ENCODE data around the gene VOPP1. TPM values are rescaled to one million over a fixed set of nuclear protein-coding genes. Genes with fewer than 3 reads are reported as not detected.

The VOPP1 gene
- total and polyA plus RNA-seq, 10 of the 15 experiments (the other 5 are each of a cell fraction or from before 2014, with no cell fraction given) = 32.8 to 206 (median 129) TPM

DNA sequence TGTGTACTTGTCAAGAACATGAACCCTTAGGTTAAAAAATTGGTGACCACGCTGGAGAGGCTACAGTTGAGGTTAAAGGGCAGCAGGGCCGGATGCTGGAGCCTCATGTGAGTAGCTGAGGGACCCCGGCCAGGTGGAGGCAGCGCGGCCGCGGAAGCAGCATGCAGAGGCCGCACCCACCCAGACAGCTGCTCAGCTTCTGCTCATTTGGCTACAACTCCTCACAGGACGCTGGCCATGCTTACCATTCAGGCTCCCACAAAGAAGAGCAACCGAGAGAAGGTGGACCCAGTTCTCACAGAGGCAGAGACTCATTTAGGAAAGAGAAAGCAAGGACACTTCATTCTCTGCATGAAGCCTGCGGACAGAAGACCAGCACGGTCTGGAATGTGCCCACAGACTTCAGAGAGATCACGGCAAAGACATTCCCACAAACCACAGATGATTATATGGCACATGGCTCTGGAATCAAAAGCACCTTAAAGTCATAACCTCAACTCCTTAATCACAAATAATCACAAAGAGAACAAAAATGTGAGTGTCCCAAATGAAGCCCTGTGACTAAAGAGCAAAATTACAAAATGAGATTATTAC is 94.4 kb downstream of the VOPP1 start:
- Histone ChIP-seq H3K27ac (ENCODE audit: control insufficient read depth, insufficient read depth) (no peak overlapping the region), H3K4me3 (no peak overlapping the region), H3K4me2 (ENCODE audit: control insufficient read depth, insufficient read depth) (no peak overlapping the region), H3K27me3 (replicated peaks in 1 of 2; ENCODE audit: control insufficient read depth in 2 of 2, insufficient read depth in 2 of 2, low read length in 1 of 2) (no peaks in the 10 kb centered on the region), H3K4me1 (ENCODE audit: control insufficient read depth, insufficient read depth, low read length) (peaks cover 1% of the 10 kb centered on the region), H3K9ac (ENCODE audit: control insufficient read depth, insufficient read depth, low read length) (no peak overlapping the region), H4K20me1 (ENCODE audit: control insufficient read depth, insufficient read depth) (no peaks in the 10 kb centered on the region), H3K9me3 (replicated peaks; ENCODE audit: control insufficient read depth, insufficient read depth, low read length) (no peaks in the 10 kb centered on the region), H2AFZ (ENCODE audit: control insufficient read depth, low read depth, low read length) (no peak overlapping the region), H3K79me2 (ENCODE audit: control insufficient read depth, insufficient read depth, low read length) (peaks cover 2% of the 10 kb centered on the region), H3K36me3 (ENCODE audit: control insufficient read depth in 2 of 2, insufficient read depth in 2 of 2, low read length in 1 of 2) (peaks cover 18 to 38% of the 10 kb centered on the region in 2 experiments)
- no TSS peak for BruUV-seq (replicated peaks)
- ChIA-PET RAD21 (ENCODE audit: unreplicated experiment) (no interaction called here), SMC1A (ENCODE audit: uncharacterized antibody, unreplicated experiment) (no interaction called here), CTCF (no interaction called here), POLR2A (no interaction called here)
- 98% methylated on average over 13 of the region's 13 CpGs for WGBS (ENCODE audit: insufficient coverage, insufficient replicate concordance, low lambda C conversion rate, missing lambda C conversion rate)
- in situ Hi-C loops (cut with MboI) = no loop called here
- intact Hi-C loops (cut with micrococcal nuclease; ENCODE audit: unreplicated experiment) = no loop called here
- FAIRE-seq (no peak), DNase-seq (ENCODE audit: low read depth, low spot score) (no peak), ATAC-seq (no peak)
- TF ChIP-seq NKRF (conservative IDR thresholded peaks at IDR 0.05) (no peak), ZBED1 (IDR thresholded peaks at IDR 0.05; ENCODE audit: borderline replicate concordance) (no peak), BRCA1 (IDR thresholded peaks at IDR 0.05; ENCODE audit: low read depth, low read length) (no peak), NFIC (IDR thresholded peaks at IDR 0.05; ENCODE audit: low read depth, low read length) (no peak), IRF4 (IDR thresholded peaks at IDR 0.05; ENCODE audit: low read depth, low read length) (no peak), EGR1 (IDR thresholded peaks at IDR 0.05; ENCODE audit: borderline replicate concordance in 1 of 2, low read depth in 2 of 2, low read length in 2 of 2) (no peak), NR2C1 (IDR thresholded peaks at IDR 0.05) (no peak), PBX3 (IDR thresholded peaks at IDR 0.05; ENCODE audit: insufficient replicate concordance, low read depth, low read length) (no peak), TCF3 (IDR thresholded peaks at IDR 0.05; ENCODE audit: borderline replicate concordance, insufficient read depth, low read depth, low read length) (no peak), STAT3 (IDR thresholded peaks at IDR 0.05; ENCODE audit: low read depth, low read length) (no peak)
- TF ChIP-seq, protein P1, sequence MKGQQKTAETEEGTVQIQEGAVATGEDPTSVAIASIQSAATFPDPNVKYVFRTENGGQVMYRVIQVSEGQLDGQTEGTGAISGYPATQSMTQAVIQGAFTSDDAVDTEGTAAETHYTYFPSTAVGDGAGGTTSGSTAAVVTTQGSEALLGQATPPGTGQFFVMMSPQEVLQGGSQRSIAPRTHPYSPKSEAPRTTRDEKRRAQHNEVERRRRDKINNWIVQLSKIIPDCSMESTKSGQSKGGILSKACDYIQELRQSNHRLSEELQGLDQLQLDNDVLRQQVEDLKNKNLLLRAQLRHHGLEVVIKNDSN (IDR thresholded peaks at IDR 0.05; ENCODE audit: borderline replicate concordance, extremely low read length, insufficient read depth, low read depth, low read length) = no peak
